ENCODE measurements around the gene CORO7.
"Not testable (repeated sequence)": the region's sequence is repeated elsewhere in the genome, so short reads cannot be mapped to it uniquely, and the experiment has no call there.

The CORO7 gene

GRCh38 chr16:4334724-4335495, 81.5 kb downstream of the CORO7 start:
- Histone ChIP-seq H2BK15ac (replicated peaks; ENCODE audit: low read depth) (no peak overlapping the region), H3K4me3 (ENCODE audit: low read length) (no peak overlapping the region), H2BK5ac (ENCODE audit: low read length) (no peak overlapping the region), H3K79me2 (ENCODE audit: control insufficient read depth, insufficient read depth, low read length) (no peaks in the 10 kb centered on the region), H3K9ac (ENCODE audit: low read length) (no peak overlapping the region), H2AK5ac (ENCODE audit: low read length) (no peak overlapping the region), H4K8ac (ENCODE audit: low read depth, low read length) (no peak overlapping the region), H3K23ac (ENCODE audit: low read length) (no peak overlapping the region), H2BK120ac (ENCODE audit: low read depth, low read length) (no peak overlapping the region), H3K4ac (ENCODE audit: low read depth, low read length) (no peak overlapping the region), H3K4me2 (ENCODE audit: low read length) (no peak overlapping the region), H4K5ac (ENCODE audit: low read length) (no peak overlapping the region), H3K18ac (ENCODE audit: low read length) (no peak overlapping the region), H3K36me3 (ENCODE audit: control insufficient read depth, insufficient read depth, low read length) (no peaks in the 10 kb centered on the region), H3K27me3 (ENCODE audit: insufficient read depth, low read length, poor library complexity) (no peaks in the 10 kb centered on the region), H3K4me1 (ENCODE audit: control insufficient read depth, low read depth, low read length) (no peaks in the 10 kb centered on the region), H3K79me1 (ENCODE audit: low read length) (no peaks in the 10 kb centered on the region), H3K56ac (ENCODE audit: low read length) (no peak overlapping the region), H3K27ac (ENCODE audit: low read depth, low read length) (no peak overlapping the region)
- WGBS (ENCODE audit: extremely low coverage, insufficient coverage, low lambda C conversion rate) = no CpG with 5 or more reads among the region's 32 CpGs
- no peak for DNase-seq

GRCh38 chr16:4333714-4334113, 82.7 kb downstream of the CORO7 start:
- H3K4ac ChIP-seq (ENCODE audit: low read depth, low read length); H2AK5ac ChIP-seq (ENCODE audit: low read length); H2BK15ac ChIP-seq (replicated peaks; ENCODE audit: low read depth); H3K27me3 ChIP-seq (ENCODE audit: insufficient read depth, low read length, poor library complexity); H3K23ac ChIP-seq (ENCODE audit: low read length); H4K5ac ChIP-seq (ENCODE audit: low read length); H3K36me3 ChIP-seq (ENCODE audit: control insufficient read depth, insufficient read depth, low read length); H3K4me1 ChIP-seq (ENCODE audit: control insufficient read depth, low read depth, low read length); H3K9ac ChIP-seq (ENCODE audit: low read length); H3K4me2 ChIP-seq (ENCODE audit: low read length); H4K8ac ChIP-seq (ENCODE audit: low read depth, low read length); H3K4me3 ChIP-seq (ENCODE audit: low read length); H2BK120ac ChIP-seq (ENCODE audit: low read depth, low read length); H3K79me1 ChIP-seq (ENCODE audit: low read length); H3K27ac ChIP-seq (ENCODE audit: low read depth, low read length); H3K79me2 ChIP-seq (ENCODE audit: control insufficient read depth, insufficient read depth, low read length); DNase-seq; H2BK5ac ChIP-seq (ENCODE audit: low read length); H3K56ac ChIP-seq (ENCODE audit: low read length); H3K18ac ChIP-seq (ENCODE audit: low read length): not testable (repeated sequence)
- no CpG with 5 or more reads among the region's 9 CpGs for WGBS (ENCODE audit: extremely low coverage, insufficient coverage, low lambda C conversion rate)

GRCh38 chr16:4333308-4333638, 83.1 kb downstream of the CORO7 start:
- Histone ChIP-seq H3K23ac (ENCODE audit: low read length) (no peak overlapping the region), H3K56ac (ENCODE audit: low read length) (no peak overlapping the region), H3K27ac (ENCODE audit: low read depth, low read length) (no peak overlapping the region), H3K4me2 (ENCODE audit: low read length) (no peak overlapping the region), H2AK5ac (ENCODE audit: low read length) (no peak overlapping the region), H3K79me2 (ENCODE audit: control insufficient read depth, insufficient read depth, low read length) (no peaks in the 10 kb centered on the region), H3K27me3 (ENCODE audit: insufficient read depth, low read length, poor library complexity) (no peaks in the 10 kb centered on the region), H3K4me3 (ENCODE audit: low read length) (no peak overlapping the region), H3K36me3 (ENCODE audit: control insufficient read depth, insufficient read depth, low read length) (no peaks in the 10 kb centered on the region), H3K4ac (ENCODE audit: low read depth, low read length) (no peak overlapping the region), H3K4me1 (ENCODE audit: control insufficient read depth, low read depth, low read length) (no peaks in the 10 kb centered on the region), H3K18ac (ENCODE audit: low read length) (no peak overlapping the region), H2BK5ac (ENCODE audit: low read length) (no peak overlapping the region), H2BK15ac (replicated peaks; ENCODE audit: low read depth) (no peak overlapping the region), H2BK120ac (ENCODE audit: low read depth, low read length) (no peak overlapping the region), H4K8ac (ENCODE audit: low read depth, low read length) (no peak overlapping the region), H4K5ac (ENCODE audit: low read length) (no peak overlapping the region), H3K9ac (ENCODE audit: low read length) (no peak overlapping the region), H3K79me1 (ENCODE audit: low read length) (no peaks in the 10 kb centered on the region)
- no CpG with 5 or more reads among the region's 9 CpGs for WGBS (ENCODE audit: extremely low coverage, insufficient coverage, low lambda C conversion rate)
- no peak for DNase-seq

DNA sequence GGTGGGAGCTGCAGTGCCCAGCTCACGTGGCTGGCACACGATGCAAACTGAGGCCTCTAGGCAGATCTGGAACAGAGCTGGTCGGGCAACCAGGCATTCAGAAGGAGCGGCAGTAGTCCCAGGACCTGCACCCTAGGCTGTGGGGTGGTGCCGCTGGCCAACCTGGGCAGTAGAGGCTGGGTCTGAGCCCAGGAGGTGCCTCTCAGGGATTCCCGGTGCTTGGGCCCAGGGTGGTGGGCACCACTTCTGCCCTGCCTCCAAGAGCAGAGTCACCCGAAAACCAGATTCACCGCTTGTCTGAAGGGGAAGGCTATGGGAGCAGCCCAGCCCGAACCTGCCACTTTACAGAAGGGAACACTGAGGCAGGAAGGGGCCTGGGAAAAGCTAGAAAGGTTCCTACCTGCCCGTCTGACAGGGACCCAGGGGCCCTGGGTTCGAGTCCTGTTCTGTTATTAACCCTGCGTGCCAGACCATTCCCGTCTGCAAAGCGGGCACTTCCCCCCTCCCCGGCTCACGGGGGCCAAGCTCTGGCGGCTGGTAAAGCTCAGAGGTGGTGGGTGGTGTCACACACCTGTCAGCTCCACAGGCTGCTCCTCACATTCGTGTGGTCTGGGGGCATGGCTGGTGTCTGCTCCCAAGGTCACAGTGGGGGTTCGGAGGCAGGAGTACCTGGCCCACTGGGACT, 83.6 kb downstream of the CORO7 start:
- Histone ChIP-seq H3K56ac (ENCODE audit: low read length) (no peak overlapping the region), H3K4me2 (ENCODE audit: low read length) (no peak overlapping the region), H4K8ac (ENCODE audit: low read depth, low read length) (no peak overlapping the region), H3K4me3 (ENCODE audit: low read length) (no peak overlapping the region), H3K79me1 (ENCODE audit: low read length) (no peaks in the 10 kb centered on the region), H3K9ac (ENCODE audit: low read length) (no peak overlapping the region), H3K23ac (ENCODE audit: low read length) (no peak overlapping the region), H3K79me2 (ENCODE audit: control insufficient read depth, insufficient read depth, low read length) (no peaks in the 10 kb centered on the region), H3K4ac (ENCODE audit: low read depth, low read length) (no peak overlapping the region), H3K27ac (ENCODE audit: low read depth, low read length) (no peak overlapping the region), H3K36me3 (ENCODE audit: control insufficient read depth, insufficient read depth, low read length) (no peaks in the 10 kb centered on the region), H2BK15ac (replicated peaks; ENCODE audit: low read depth) (no peak overlapping the region), H2BK120ac (ENCODE audit: low read depth, low read length) (no peak overlapping the region), H3K18ac (ENCODE audit: low read length) (no peak overlapping the region), H3K4me1 (ENCODE audit: control insufficient read depth, low read depth, low read length) (no peaks in the 10 kb centered on the region), H3K27me3 (ENCODE audit: insufficient read depth, low read length, poor library complexity) (no peaks in the 10 kb centered on the region), H4K5ac (ENCODE audit: low read length) (no peak overlapping the region), H2BK5ac (ENCODE audit: low read length) (no peak overlapping the region), H2AK5ac (ENCODE audit: low read length) (no peak overlapping the region)
- WGBS (ENCODE audit: extremely low coverage, insufficient coverage, low lambda C conversion rate) = no CpG with 5 or more reads among the region's 19 CpGs
- DNase-seq = no peak

DNA sequence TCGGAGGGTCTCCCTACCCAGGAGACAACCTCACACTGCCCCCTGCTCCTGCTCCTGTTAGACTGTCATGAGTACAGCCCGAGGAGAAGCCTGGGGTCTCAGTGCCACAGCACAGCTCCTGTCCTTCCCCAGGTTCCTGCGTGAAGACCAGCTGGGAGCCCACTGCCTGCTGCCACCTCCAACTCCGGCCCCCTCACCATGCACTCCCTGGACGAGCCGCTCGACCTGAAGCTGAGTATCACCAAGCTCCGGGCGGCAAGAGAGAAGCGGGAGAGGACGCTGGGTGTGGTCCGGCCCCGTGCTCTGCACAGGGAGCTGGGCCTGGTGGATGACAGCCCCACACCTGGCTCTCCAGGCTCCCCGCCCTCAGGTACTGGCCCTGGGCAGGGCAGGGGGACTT, 84.3 kb downstream of the CORO7 start:
- H3K9ac ChIP-seq (ENCODE audit: low read length) = no peak overlapping the region
- no peak overlapping the region for H3K27ac ChIP-seq (ENCODE audit: low read depth, low read length)
- no peaks in the 10 kb centered on the region for H3K4me1 ChIP-seq (ENCODE audit: control insufficient read depth, low read depth, low read length)
- no peaks in the 10 kb centered on the region for H3K27me3 ChIP-seq (ENCODE audit: insufficient read depth, low read length, poor library complexity)
- H3K79me2 ChIP-seq (ENCODE audit: control insufficient read depth, insufficient read depth, low read length) = no peaks in the 10 kb centered on the region
- H3K36me3 ChIP-seq (ENCODE audit: control insufficient read depth, insufficient read depth, low read length) = no peaks in the 10 kb centered on the region
- no peak overlapping the region for H3K4me3 ChIP-seq (ENCODE audit: low read length)
- H2BK120ac ChIP-seq (ENCODE audit: low read depth, low read length) = no peak overlapping the region
- no peak overlapping the region for H3K18ac ChIP-seq (ENCODE audit: low read length)
- H3K4me2 ChIP-seq (ENCODE audit: low read length) = no peak overlapping the region
- H4K8ac ChIP-seq (ENCODE audit: low read depth, low read length) = no peak overlapping the region
- no CpG with 5 or more reads among the region's 14 CpGs for WGBS (ENCODE audit: extremely low coverage, insufficient coverage, low lambda C conversion rate)
- no peak overlapping the region for H3K4ac ChIP-seq (ENCODE audit: low read depth, low read length)
- no peak overlapping the region for H2BK5ac ChIP-seq (ENCODE audit: low read length)
- no peak overlapping the region for H4K5ac ChIP-seq (ENCODE audit: low read length)
- no peak for DNase-seq
- no peaks in the 10 kb centered on the region for H3K79me1 ChIP-seq (ENCODE audit: low read length)
- H2AK5ac ChIP-seq (ENCODE audit: low read length) = no peak overlapping the region
- H2BK15ac ChIP-seq (replicated peaks; ENCODE audit: low read depth) = no peak overlapping the region
- H3K23ac ChIP-seq (ENCODE audit: low read length) = no peak overlapping the region
- no peak overlapping the region for H3K56ac ChIP-seq (ENCODE audit: low read length)

Data from mesendoderm (in vitro differentiated cells).